ENCODE measurements around the gene EFNB2. TPM values are rescaled to one million over a fixed set of nuclear protein-coding genes. Genes with fewer than 3 reads are reported as not detected.

Gene EFNB2
- total RNA-seq, 2 experiments from 2014 or later: 0.14 TPM; not detected in 1

DNA sequence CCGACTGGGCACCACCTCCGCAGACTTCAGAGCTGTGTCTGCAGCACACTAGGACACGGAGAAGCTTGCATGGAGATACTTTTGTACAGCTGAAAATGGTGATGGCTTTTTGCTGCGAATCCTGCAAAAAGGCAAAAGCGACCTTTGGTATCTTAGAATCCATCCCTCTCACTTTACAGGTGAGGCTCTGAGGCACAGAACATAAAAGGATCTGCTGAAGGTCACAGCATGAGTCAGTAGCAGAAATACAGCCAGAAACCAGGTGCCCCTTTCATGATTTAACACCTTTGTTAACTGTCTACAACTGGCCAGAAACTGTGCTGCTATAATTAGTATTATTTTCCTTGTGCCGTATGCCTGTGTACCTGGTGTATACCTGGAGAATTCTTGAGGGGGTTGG lies 48.3 kb downstream of the EFNB2 start:
- ATAC-seq (no peak), DNase-seq (no peak)
- no peak overlapping the region for H3K4me3 Mint-ChIP-seq
- CTCF ChIA-PET: interaction anchor here (1.7 kb wide), 1 partner anchor 49 kb away, joined by 3 read pairs; no protein-coding TSS in a partner anchor
- H3K27ac Mint-ChIP-seq: no peak overlapping the region
- H3K4me1 Mint-ChIP-seq: peaks cover 11% of the 10 kb centered on the region
- H3K27me3 Mint-ChIP-seq: peaks cover 70% of the 10 kb centered on the region
- H3K36me3 Mint-ChIP-seq: no peaks in the 10 kb centered on the region
- H3K9me3 Mint-ChIP-seq (ENCODE audit: low read depth): no peaks in the 10 kb centered on the region

DNA sequence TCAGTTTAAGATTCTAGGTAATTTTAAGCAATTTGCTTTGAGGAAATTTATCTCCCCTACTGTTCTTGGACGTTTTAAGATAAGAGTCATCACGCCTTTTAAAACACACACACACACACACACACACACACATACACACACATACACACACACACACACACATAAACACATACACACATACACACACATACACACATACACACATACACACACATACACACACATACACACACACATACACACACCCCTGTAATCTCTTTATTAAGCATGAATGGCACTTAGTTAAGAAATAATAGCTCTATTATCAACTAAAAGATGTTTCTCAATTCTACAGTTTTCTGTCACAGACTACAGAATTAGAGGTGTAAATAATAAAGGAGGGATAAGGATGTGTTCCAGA lies 49.2 kb downstream of the EFNB2 start:
- Mint-ChIP-seq H3K9me3 (ENCODE audit: low read depth) (no peaks in the 10 kb centered on the region), H3K4me1 (peaks cover 8% of the 10 kb centered on the region), H3K4me3 (no peak overlapping the region), H3K27me3 (peaks cover 63% of the 10 kb centered on the region), H3K27ac (no peak overlapping the region), H3K36me3 (no peaks in the 10 kb centered on the region)
- CTCF ChIA-PET: no interaction called here
- DNase-seq (no peak), ATAC-seq (no peak)

DNA sequence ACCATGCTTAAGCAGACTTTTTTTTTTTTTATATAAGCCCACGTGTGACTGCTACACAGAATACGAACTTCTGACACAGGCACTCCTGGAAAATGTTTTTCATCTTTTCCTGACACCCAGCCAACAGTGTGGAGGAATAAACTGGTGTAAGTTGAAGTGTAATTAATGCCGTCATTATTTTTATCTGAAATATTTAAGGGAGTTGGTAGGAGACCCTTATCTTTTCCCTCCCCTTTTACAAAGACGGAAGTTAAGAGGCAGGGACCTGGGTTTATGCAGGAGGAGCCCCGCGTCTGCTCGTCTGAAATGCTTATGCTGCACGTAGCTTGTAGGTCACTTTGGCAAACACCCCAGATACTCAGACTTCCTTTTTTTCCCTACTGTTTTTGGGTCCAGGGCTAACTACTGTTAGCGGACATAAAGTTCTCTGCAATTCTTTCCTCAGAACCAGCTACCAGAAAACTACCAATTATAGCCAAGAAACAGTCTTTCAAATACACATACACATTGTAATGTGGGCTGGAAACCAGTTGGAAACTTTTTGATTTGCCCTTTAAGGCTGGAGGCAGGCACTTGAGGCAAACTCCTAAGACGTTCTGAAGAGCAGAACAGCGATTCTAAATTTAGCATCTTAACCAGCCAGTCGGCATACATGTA lies 50.8 kb downstream of the EFNB2 start:
- peaks cover 56% of the 10 kb centered on the region for H3K27me3 Mint-ChIP-seq

DNA sequence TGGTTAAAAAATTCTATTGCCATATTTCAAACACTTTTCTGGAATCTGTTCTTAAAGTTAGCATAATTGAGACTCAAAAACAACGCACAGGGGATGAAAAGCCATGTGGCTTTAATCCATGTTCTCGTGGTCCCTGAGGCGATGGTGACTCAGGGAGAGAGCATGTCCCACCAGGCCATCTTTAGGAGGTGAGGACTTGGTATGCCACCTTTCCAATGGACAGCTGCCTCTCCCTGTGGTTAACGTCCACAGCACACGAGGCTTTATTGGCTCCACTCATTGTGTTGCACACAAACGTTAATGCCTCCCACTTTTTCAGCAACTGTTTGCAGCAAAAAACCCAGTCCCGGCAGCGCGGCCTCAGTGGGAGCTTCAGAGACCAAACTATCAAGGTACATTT lies 51.4 kb downstream of the EFNB2 start:
- no peak for ATAC-seq
- H3K27me3 Mint-ChIP-seq: peaks cover 51% of the 10 kb centered on the region
- no peak overlapping the region for H3K4me3 Mint-ChIP-seq
- H3K4me1 Mint-ChIP-seq: no peaks in the 10 kb centered on the region
- no peak for DNase-seq
- CTCF ChIA-PET: no interaction called here
- H3K27ac Mint-ChIP-seq: no peak overlapping the region
- H3K36me3 Mint-ChIP-seq: no peaks in the 10 kb centered on the region
- no peaks in the 10 kb centered on the region for H3K9me3 Mint-ChIP-seq (ENCODE audit: low read depth)

More for the DNA sequence above, 50.8 kb downstream of the EFNB2 start:
- H3K36me3 Mint-ChIP-seq: no peaks in the 10 kb centered on the region
- no peaks in the 10 kb centered on the region for H3K4me1 Mint-ChIP-seq
- CTCF ChIA-PET: no interaction called here
- no peak overlapping the region for H3K4me3 Mint-ChIP-seq
- no peaks in the 10 kb centered on the region for H3K9me3 Mint-ChIP-seq (ENCODE audit: low read depth)
- no peak for DNase-seq
- ATAC-seq: no peak
- no peak overlapping the region for H3K27ac Mint-ChIP-seq

DNA sequence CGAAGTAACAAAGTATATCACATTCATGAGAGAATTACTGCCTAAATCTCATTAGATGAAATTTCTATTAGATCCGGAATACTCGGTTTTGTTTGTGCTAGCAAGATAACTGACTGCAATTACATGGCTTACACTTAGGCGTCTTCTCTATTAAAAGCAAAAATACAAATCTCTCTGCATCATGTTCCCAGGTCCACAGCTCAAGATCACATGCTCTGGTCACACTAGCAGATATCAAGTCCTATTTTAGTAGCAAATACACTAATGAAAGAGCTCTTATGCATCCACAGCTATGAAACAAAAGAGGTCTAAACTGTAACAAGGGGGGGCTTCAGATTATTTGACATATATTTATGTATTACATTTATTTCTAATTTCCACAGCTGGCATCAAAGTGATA lies 53.5 kb downstream of the EFNB2 start:
- Mint-ChIP-seq H3K27ac (no peak overlapping the region), H3K4me1 (no peaks in the 10 kb centered on the region), H3K36me3 (no peaks in the 10 kb centered on the region), H3K9me3 (ENCODE audit: low read depth) (no peaks in the 10 kb centered on the region), H3K27me3 (peaks cover 43% of the 10 kb centered on the region), H3K4me3 (no peak overlapping the region)
- DNase-seq (no peak), ATAC-seq (no peak)
- CTCF ChIA-PET: no interaction called here

DNA sequence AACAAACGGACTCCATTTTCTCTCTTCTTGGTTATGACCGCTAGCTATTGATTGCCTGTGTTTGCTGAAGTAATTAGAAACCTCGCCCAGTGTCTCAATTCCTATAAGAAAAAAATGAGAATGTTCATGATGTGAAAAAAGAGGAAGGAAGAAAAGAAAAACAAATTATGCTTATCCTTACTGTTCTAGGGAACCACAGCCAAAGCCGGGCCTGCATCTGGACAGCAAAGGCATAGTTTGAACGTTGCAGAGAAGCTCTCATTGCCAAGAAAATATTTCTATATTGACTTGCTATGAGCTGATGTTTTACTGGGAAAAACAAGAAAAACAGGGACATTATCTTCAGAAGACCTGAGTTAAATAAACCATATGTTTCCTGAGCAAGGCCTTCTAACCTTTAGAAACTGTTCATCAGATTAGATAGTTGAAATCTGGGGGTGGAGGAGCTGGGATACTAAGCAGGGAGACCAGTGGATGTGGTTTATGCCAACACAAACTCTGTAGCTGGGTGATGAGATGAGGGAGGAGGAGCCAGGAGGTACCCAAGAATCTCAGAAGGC lies 55.0 kb downstream of the EFNB2 start:
- H3K4me3 Mint-ChIP-seq: no peak overlapping the region
- DNase-seq (no peak), ATAC-seq (no peak)
- H3K9me3 Mint-ChIP-seq (ENCODE audit: low read depth): no peaks in the 10 kb centered on the region
- H3K36me3 Mint-ChIP-seq: no peaks in the 10 kb centered on the region
- H3K27me3 Mint-ChIP-seq: peaks cover 29% of the 10 kb centered on the region
- no peak overlapping the region for H3K27ac Mint-ChIP-seq
- H3K4me1 Mint-ChIP-seq: no peaks in the 10 kb centered on the region
- CTCF ChIA-PET: no interaction called here

DNA sequence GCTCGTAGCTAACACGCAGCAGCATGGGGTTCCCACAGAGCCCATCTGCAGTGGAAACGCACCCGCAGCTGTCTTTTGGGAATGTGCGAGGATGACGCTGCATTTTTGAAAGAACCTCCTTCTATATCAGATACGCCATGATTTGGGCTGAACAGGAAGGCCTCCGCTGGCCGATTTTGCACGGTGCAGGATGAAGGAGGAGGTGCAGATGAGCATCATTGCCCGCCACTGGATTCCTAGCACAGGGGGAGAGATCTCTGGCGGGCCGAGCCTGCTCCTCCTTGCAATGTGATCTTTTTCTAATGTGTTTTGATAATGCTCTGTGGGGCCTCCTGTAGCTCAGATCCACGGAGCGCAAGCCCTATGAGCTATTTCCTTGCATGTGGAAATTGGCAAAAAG lies 55.5 kb downstream of the EFNB2 start:
- ATAC-seq (no peak), DNase-seq (no peak)
- Mint-ChIP-seq H3K36me3 (no peaks in the 10 kb centered on the region), H3K9me3 (ENCODE audit: low read depth) (no peaks in the 10 kb centered on the region), H3K4me1 (no peaks in the 10 kb centered on the region), H3K27me3 (peaks cover 24% of the 10 kb centered on the region), H3K27ac (no peak overlapping the region), H3K4me3 (no peak overlapping the region)
- CTCF ChIA-PET: no interaction called here

DNA sequence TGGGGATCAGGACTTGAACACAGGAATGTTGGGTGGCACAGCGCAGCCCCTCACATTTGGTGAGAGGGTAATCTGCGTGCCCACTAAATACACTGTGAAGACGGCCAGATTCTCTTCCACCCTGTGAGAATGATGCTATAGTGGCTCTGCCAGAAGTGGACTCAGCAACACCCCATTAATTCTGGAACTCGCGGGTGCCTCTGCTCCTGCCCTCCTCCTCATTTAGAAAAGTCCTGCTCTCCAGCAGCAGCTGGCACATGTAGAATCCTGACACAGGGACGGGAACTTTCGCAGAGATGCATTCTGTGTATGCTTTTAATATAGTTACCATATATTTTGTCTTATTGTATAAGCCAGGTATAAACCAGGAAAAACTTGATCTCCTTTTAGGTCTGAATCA lies 57.3 kb downstream of the EFNB2 start:
- no peak for ATAC-seq
- Mint-ChIP-seq H3K27ac (no peak overlapping the region), H3K27me3 (peaks cover 12% of the 10 kb centered on the region), H3K4me1 (no peaks in the 10 kb centered on the region), H3K36me3 (no peaks in the 10 kb centered on the region), H3K9me3 (ENCODE audit: low read depth) (no peaks in the 10 kb centered on the region), H3K4me3 (no peak overlapping the region)
- CTCF ChIA-PET: no interaction called here
- no peak for DNase-seq

DNA sequence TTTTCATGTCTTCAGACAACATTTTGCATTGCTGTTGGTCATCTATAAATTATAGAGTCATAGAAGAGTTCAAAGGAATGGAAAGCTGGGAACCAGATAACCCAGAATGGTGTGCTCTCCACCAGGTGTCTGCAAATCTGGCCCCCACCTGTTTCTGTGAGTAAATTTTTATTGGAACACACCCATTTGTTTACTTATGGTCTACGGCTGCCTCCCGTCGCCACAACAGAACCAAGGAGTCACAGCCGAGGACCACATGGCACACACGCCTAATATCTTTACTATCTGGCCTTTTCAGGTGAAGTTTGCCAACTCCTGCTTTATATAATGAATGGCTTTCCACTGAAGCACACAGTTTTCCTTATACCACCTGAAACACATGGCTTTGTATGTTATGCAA lies 58.2 kb downstream of the EFNB2 start:
- no peak overlapping the region for H3K4me3 Mint-ChIP-seq
- CTCF ChIA-PET: no interaction called here
- H3K9me3 Mint-ChIP-seq (ENCODE audit: low read depth): no peaks in the 10 kb centered on the region
- peaks cover 8% of the 10 kb centered on the region for H3K27me3 Mint-ChIP-seq
- no peaks in the 10 kb centered on the region for H3K36me3 Mint-ChIP-seq
- ATAC-seq (no peak), DNase-seq (no peak)
- no peaks in the 10 kb centered on the region for H3K4me1 Mint-ChIP-seq
- no peak overlapping the region for H3K27ac Mint-ChIP-seq

DNA sequence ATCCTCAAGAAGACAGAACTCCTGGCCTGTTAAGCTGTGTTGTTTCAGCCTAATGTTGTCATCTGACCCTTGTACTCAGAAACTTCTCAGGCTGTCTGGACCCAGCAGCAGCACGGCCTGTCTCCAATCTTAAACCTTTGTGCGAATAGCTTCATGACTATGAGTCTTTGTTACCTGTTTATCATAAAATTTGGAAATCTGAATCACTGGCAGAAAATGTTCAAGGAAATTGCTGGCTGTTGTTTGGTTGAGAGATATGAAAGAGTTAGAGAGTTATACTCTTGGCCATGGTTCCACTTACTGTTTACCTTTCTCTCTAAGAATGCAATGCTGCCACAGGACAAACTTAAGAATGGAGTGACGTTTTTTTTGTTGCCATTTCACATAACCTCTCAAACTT lies 59.6 kb downstream of the EFNB2 start:
- Mint-ChIP-seq H3K27me3 (peaks cover 3% of the 10 kb centered on the region), H3K9me3 (ENCODE audit: low read depth) (no peaks in the 10 kb centered on the region), H3K4me1 (no peaks in the 10 kb centered on the region), H3K27ac (no peak overlapping the region), H3K36me3 (no peaks in the 10 kb centered on the region), H3K4me3 (no peak overlapping the region)
- CTCF ChIA-PET: no interaction called here
- DNase-seq (no peak), ATAC-seq (no peak)

DNA sequence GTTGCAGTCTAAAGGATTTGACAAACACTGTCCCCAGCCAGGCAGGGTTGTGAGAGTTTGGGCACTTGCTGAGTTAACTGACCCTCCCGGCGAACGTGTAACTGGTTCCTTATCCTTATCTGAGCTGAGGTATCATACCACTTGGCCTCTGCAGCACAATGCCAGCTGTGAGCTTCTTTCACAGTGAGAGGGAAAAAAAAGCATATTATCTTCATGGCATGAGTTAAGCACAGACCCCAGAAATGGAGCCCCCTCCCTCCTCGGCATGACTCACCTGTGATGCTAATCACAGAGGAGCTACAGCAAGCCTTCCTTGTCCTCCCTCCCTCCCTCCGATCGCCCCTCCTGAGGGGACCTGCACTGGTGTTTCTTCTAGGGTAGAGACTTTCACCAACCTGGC lies 60.5 kb downstream of the EFNB2 start:
- no peak overlapping the region for H3K4me3 Mint-ChIP-seq
- no peaks in the 10 kb centered on the region for H3K4me1 Mint-ChIP-seq
- peaks cover 3% of the 10 kb centered on the region for H3K27me3 Mint-ChIP-seq
- no peak overlapping the region for H3K27ac Mint-ChIP-seq
- CTCF ChIA-PET: no interaction called here
- no peaks in the 10 kb centered on the region for H3K9me3 Mint-ChIP-seq (ENCODE audit: low read depth)
- ATAC-seq (no peak), DNase-seq (no peak)
- H3K36me3 Mint-ChIP-seq: no peaks in the 10 kb centered on the region

DNA sequence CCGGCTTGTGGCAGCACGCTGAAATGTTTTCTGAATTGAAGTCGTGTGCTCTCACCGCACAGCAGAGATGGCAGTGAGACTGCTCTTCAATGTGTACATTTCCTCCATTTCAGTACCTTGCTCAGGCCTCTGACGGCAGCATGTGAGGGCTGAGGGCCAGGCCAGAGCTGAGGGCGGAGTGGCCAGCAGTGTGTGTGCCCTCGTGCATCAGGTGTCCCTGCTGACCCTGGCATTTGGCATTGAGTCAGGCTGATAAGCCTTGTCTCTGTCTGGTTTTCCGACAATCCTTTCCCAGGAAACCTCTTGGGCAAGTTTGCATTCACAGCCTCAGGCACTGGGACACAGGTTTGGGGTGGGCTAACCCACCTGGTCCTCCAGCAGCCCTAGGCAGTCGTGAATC lies 62.3 kb downstream of the EFNB2 start:
- DNase-seq (no peak), ATAC-seq (no peak)
- H3K4me1 Mint-ChIP-seq: no peaks in the 10 kb centered on the region
- no peaks in the 10 kb centered on the region for H3K9me3 Mint-ChIP-seq (ENCODE audit: low read depth)
- H3K27me3 Mint-ChIP-seq: peaks cover 6% of the 10 kb centered on the region
- H3K4me3 Mint-ChIP-seq: no peak overlapping the region
- H3K36me3 Mint-ChIP-seq: no peaks in the 10 kb centered on the region
- no peak overlapping the region for H3K27ac Mint-ChIP-seq
- CTCF ChIA-PET: no interaction called here

DNA sequence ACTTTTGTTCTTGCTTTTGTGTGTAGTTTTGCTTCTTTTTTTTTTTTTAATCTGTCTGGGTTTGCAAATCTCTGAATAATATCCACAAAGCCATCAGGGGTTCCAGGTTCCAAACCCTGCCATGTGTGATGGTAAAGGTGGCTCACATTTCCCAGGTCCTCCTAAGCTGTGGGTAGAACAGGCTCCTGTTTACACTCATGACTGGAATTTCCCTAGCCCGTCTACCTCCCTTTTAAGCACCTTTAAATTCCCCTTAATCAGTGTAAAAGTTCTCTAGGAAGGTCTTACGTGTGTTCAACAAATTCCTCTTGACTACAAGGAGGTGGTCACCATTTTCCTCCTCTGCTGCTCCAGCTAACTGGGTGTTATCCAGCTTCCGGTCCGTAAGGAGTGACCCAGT lies 62.8 kb downstream of the EFNB2 start:
- no peaks in the 10 kb centered on the region for H3K4me1 Mint-ChIP-seq
- CTCF ChIA-PET: no interaction called here
- no peak overlapping the region for H3K4me3 Mint-ChIP-seq
- H3K36me3 Mint-ChIP-seq: no peaks in the 10 kb centered on the region
- DNase-seq: no peak
- ATAC-seq: no peak
- H3K27me3 Mint-ChIP-seq: peaks cover 8% of the 10 kb centered on the region
- no peak overlapping the region for H3K27ac Mint-ChIP-seq
- no peaks in the 10 kb centered on the region for H3K9me3 Mint-ChIP-seq (ENCODE audit: low read depth)

DNA sequence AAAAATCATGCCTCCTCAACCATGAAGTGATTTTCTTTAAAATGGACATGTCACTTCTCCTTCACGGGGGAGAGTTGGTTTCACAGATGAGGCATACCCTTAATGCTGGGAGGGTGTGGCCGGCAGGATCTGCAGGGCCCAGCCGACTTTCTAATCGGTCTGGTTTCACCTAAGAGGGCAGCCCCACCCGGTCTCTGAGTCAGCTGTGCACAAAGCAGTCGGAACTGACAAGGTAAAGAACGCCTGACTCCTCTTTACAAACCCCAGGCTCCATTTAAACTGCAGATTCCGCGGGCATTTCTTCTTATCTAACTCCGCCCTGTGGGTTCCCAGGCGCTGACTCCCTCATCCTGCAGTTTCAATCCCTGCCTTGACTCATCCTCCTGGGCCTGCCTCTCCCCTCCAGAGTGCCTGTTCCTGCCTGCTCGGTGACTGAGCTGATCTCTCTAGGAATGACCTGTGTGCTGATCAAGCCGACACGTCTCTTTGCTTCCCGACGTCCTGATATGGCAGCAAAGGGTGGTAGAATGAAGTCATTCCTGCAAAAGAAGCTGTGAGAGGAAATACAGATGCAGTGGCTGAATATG lies 63.4 kb downstream of the EFNB2 start:
- Mint-ChIP-seq H3K9me3 (ENCODE audit: low read depth) (no peaks in the 10 kb centered on the region), H3K27ac (no peak overlapping the region), H3K36me3 (no peaks in the 10 kb centered on the region), H3K4me3 (no peak overlapping the region), H3K4me1 (no peaks in the 10 kb centered on the region), H3K27me3 (peaks cover 8% of the 10 kb centered on the region)
- ATAC-seq (no peak), DNase-seq (no peak)
- CTCF ChIA-PET: no interaction called here
